B cell (primary cell): ENCODE data around the gene OR5AR1. TPM values are rescaled to one million over a fixed set of nuclear protein-coding genes. Genes with fewer than 3 reads are reported as not detected.

ENCODE experiments used
- ATAC-seq: fragments of 200-7000 bp; cut with Tn5 transposase; one replicate; pipeline ENCODE4 v1.10.0; 2021; ENCODE audit warnings: low read depth, mild to moderate bottlenecking, moderate number of reproducible peaks, moderate library complexity
- CTCF ChIA-PET: fragments of 350-600 bp; sonication (Branson Sonifier 250); formaldehyde crosslinking; loops from one replicate; lab custom pipeline; 2021; ENCODE audit warnings: antibody characterized with exemption, inconsistent platforms; lab: Charles Lee
- POLR2A ChIA-PET: fragments of 350-600 bp; sonication (Branson Sonifier 250); formaldehyde crosslinking; loops from one replicate; lab custom pipeline; 2021; ENCODE audit warnings: antibody characterized with exemption; lab: Charles Lee
- DNase-seq: peaks from one replicate; pipeline ENCODE4 v3.0.0; 2013
- H2AFZ ChIP-seq: 2 replicates; pipeline ENCODE4 v1.6.1; 2012; ENCODE audit warnings: mild to moderate bottlenecking, low read depth, low read length; ENCODE audit not compliant: insufficient read depth, poor library complexity, severe bottlenecking
- H3K27ac ChIP-seq, 2 donors: 1 replicate in 1 of 2; 2 replicates in 1 of 2; pipeline ENCODE4 v1.5.1; 2012 to 2013; ENCODE audit warnings: low read length in 2 of 2, mild to moderate bottlenecking in 2 of 2, moderate library complexity in 1 of 2
- H3K27me3 ChIP-seq, 4 experiments: fragments of 200-600 bp in 1 of 4; sonication (generic) in 1 of 4; replicated peaks in 1 of 4; 1 replicate in 2 of 4; 2 replicates in 2 of 4; pipeline versions ENCODE4 v1.6.1 to v1.7.0; 2013 to 2016; ENCODE audit warnings: low read length in 3 of 4, mild to moderate bottlenecking in 2 of 4, mixed read lengths in 1 of 4, moderate library complexity in 1 of 4; ENCODE audit not compliant: insufficient read depth in 4 of 4, control insufficient read depth in 3 of 4; ENCODE audit errors: control extremely low read depth in 1 of 4
- H3K36me3 ChIP-seq, 2 experiments: replicated peaks in 1 of 2; 1 replicate in 1 of 2; 2 replicates in 1 of 2; pipeline versions ENCODE4 v1.6.1 to v1.7.1; 2013; ENCODE audit warnings: low read length in 1 of 2; ENCODE audit not compliant: insufficient read depth in 2 of 2, control insufficient read depth in 1 of 2; ENCODE audit errors: control extremely low read depth in 1 of 2, extremely low read depth in 1 of 2
- H3K4me1 ChIP-seq, 2 donors: fragments of 200-600 bp in 1 of 2; sonication (generic) in 1 of 2; 1 replicate in 1 of 2; 2 replicates in 1 of 2; pipeline versions ENCODE4 v1.5.1 to v1.6.1; 2013 to 2017; ENCODE audit warnings: low read length in 2 of 2; ENCODE audit not compliant: control insufficient read depth in 2 of 2, insufficient read depth in 2 of 2
- H3K4me2 ChIP-seq: replicated peaks from 2 replicates; pipeline ENCODE3; 2012; ENCODE audit warnings: mild to moderate bottlenecking, low read depth, low read length; ENCODE audit not compliant: poor library complexity, severe bottlenecking
- H3K4me3 ChIP-seq, 5 experiments: fragments of 200-600 bp in 1 of 5; sonication (generic) in 1 of 5; 1 replicate in 3 of 5; 2 replicates in 2 of 5; pipeline versions ENCODE4 v1.5.1 to v1.7.0; 2011 to 2016; ENCODE audit warnings: low read length in 4 of 5, mild to moderate bottlenecking in 4 of 5, low read depth in 2 of 5, control low read depth in 1 of 5, moderate library complexity in 1 of 5; ENCODE audit not compliant: insufficient read depth in 1 of 5; ENCODE audit errors: control extremely low read depth in 1 of 5, extremely low read depth in 1 of 5
- H3K79me2 ChIP-seq: fragments of 200-600 bp; sonication (generic); one replicate; pipeline ENCODE4 v1.6.0; 2016; ENCODE audit warnings: low read length; ENCODE audit not compliant: control insufficient read depth, insufficient read depth
- H3K9ac ChIP-seq: fragments of 200-600 bp; sonication (generic); 2 replicates; pipeline ENCODE4 v1.6.1; 2017; ENCODE audit warnings: mild to moderate bottlenecking, low read length, moderate library complexity
- H3K9me3 ChIP-seq, 3 donors: one replicate each; pipeline versions ENCODE4 v1.6.1 to v1.7.1; 2013; ENCODE audit warnings: low read length in 2 of 3; ENCODE audit not compliant: control insufficient read depth in 2 of 3, insufficient read depth in 1 of 3; ENCODE audit errors: control extremely low read depth in 1 of 3
- H4K20me1 ChIP-seq: 2 replicates; pipeline ENCODE4 v1.6.0; 2012; ENCODE audit warnings: mild to moderate bottlenecking, low read length; ENCODE audit not compliant: insufficient read depth, control insufficient read depth, poor library complexity, severe bottlenecking
- H3K27ac Mint-ChIP-seq: one replicate; pipeline ENCODE4 v1.8.0; 2021; ENCODE audit warnings: mixed read lengths
- H3K27me3 Mint-ChIP-seq: one replicate; pipeline ENCODE4 v1.8.0; 2021; ENCODE audit warnings: mixed read lengths
- H3K4me1 Mint-ChIP-seq: one replicate; pipeline ENCODE4 v1.8.0; 2021; ENCODE audit warnings: mixed read lengths
- H3K4me3 Mint-ChIP-seq: one replicate; pipeline ENCODE4 v1.8.0; 2021; ENCODE audit warnings: mixed read lengths
- H3K9me3 Mint-ChIP-seq: one replicate; pipeline ENCODE4 v1.8.0; 2022; ENCODE audit warnings: mixed read lengths; ENCODE audit not compliant: insufficient read depth
- CTCF ChIP-seq: fragments of 200-600 bp; IDR thresholded peaks from one replicate; pipeline ENCODE4 v1.8.0; 2022; ENCODE audit warnings: antibody characterized with exemption, mild to moderate bottlenecking
- EZH2 ChIP-seq: IDR thresholded peaks from 2 replicates; pipeline ENCODE4 v1.6.1; 2012; ENCODE audit warnings: borderline replicate concordance, low read depth, mild to moderate bottlenecking, moderate library complexity, low read length; ENCODE audit not compliant: insufficient read depth, poor library complexity, severe bottlenecking
- WGBS: methylation state at CpG from one replicate; pipeline ENCODE4 v1.1.5; 2013; ENCODE audit warnings: missing lambda C conversion rate; ENCODE audit not compliant: insufficient coverage; 5-methylcytosine and 5-hydroxymethylcytosine counted together
- intact Hi-C: fragments of 100-400 bp; cut with micrococcal nuclease; formaldehyde crosslinking; loops from one replicate; pipeline ENCODE4 v1.10.0; 2022
- polyA plus RNA-seq: library from polyadenylated mRNA; depleted of rRNA; stranded (reverse); fragments of >200 nt; gene quantifications from 2 replicates; pipeline ENCODE4 v1.2.3, GENCODE V29; 2012
- total RNA-seq, 2 donors: library from RNA; stranded (reverse); fragments of 120-200 nt in 1 of 2; gene quantifications; 1 replicate in 1 of 2; 2 replicates in 1 of 2; pipeline versions ENCODE4 v1.2.3 to v1.2.4, GENCODE V29; 2013 to 2022

The OR5AR1 gene
- total and polyA plus RNA-seq, 2 donors (not counting 1 experiment from before 2014, with no cell fraction given): not detected

GRCh38 chr11:56636861-56637260, 26.6 kb upstream of the OR5AR1 start:
- Histone ChIP-seq H3K4me1 (no peaks in the 10 kb centered on the region), H3K27ac (no peak overlapping the region), H3K27me3 (no peaks in the 10 kb centered on the region), H3K4me2 (no peak overlapping the region), H3K4me3 (no peak overlapping the region), H3K79me2 (no peaks in the 10 kb centered on the region), H3K9ac (no peak overlapping the region), H4K20me1 (no peaks in the 10 kb centered on the region), H3K36me3 (no peaks in the 10 kb centered on the region), H3K9me3 (no peaks in the 10 kb centered on the region), H2AFZ (no peak overlapping the region)
- Mint-ChIP-seq H3K9me3 (no peaks in the 10 kb centered on the region), H3K27ac (no peak overlapping the region), H3K4me1 (no peaks in the 10 kb centered on the region), H3K4me3 (no peak overlapping the region), H3K27me3 (no peaks in the 10 kb centered on the region)
- CTCF ChIA-PET: no interaction called here
- DNase-seq: no peak
- no peak for ATAC-seq
- TF ChIP-seq EZH2 (no peak), CTCF (no peak)
- POLR2A ChIA-PET: no interaction called here
- intact Hi-C loops: no loop called here
- WGBS: no CpG with 5 or more reads among the region's 2 CpGs

- no peak for TF ChIP-seq EZH2
- TF ChIP-seq CTCF: no peak
- Histone ChIP-seq H3K9ac (no peak overlapping the region), H3K4me1 (no peaks in the 10 kb centered on the region), H3K27ac (no peak overlapping the region), H3K9me3 (no peaks in the 10 kb centered on the region), H3K36me3 (no peaks in the 10 kb centered on the region), H3K4me2 (no peak overlapping the region), H4K20me1 (no peaks in the 10 kb centered on the region), H2AFZ (no peak overlapping the region), H3K4me3 (no peak overlapping the region), H3K27me3 (no peaks in the 10 kb centered on the region), H3K79me2 (no peaks in the 10 kb centered on the region)
- Mint-ChIP-seq H3K27me3 (no peaks in the 10 kb centered on the region), H3K4me1 (no peaks in the 10 kb centered on the region), H3K27ac (no peak overlapping the region), H3K9me3 (no peaks in the 10 kb centered on the region), H3K4me3 (no peak overlapping the region)
- DNase-seq: no peak
- POLR2A ChIA-PET: no interaction called here
- WGBS: 60% methylated on average over 1 of the region's 3 CpGs
- ATAC-seq: no peak
- intact Hi-C loops: no loop called here
- CTCF ChIA-PET: no interaction called here
Observed at GRCh38 chr11:56637500-56637899, 26.0 kb upstream of the OR5AR1 start.
